Nephron (organoid): Measurements from ENCODE around the gene CACNA1S.

Experiments
- H3K27ac Mint-ChIP-seq, 3 experiments: 2 replicates each; pipeline ENCODE4 v1.8.0; 2020; ENCODE audit warnings: mixed read lengths in 3 of 3, mild to moderate bottlenecking in 2 of 3, moderate library complexity in 1 of 3
- H3K27me3 Mint-ChIP-seq: 2 replicates; pipeline ENCODE4 v1.8.0; 2021; ENCODE audit warnings: low read depth, mild to moderate bottlenecking, moderate library complexity, mixed read lengths
- H3K36me3 Mint-ChIP-seq: 2 replicates; pipeline ENCODE4 v1.8.0; 2020; ENCODE audit warnings: low read depth, mixed read lengths
- H3K4me1 Mint-ChIP-seq: 2 replicates; pipeline ENCODE4 v1.8.0; 2020; ENCODE audit warnings: mixed read lengths
- H3K4me3 Mint-ChIP-seq, 3 experiments: 2 replicates each; pipeline ENCODE4 v1.8.0; 2020; ENCODE audit warnings: mild to moderate bottlenecking in 3 of 3, mixed read lengths in 3 of 3, moderate library complexity in 2 of 3
- H3K9me3 Mint-ChIP-seq: 2 replicates; pipeline ENCODE4 v1.8.0; 2020; ENCODE audit warnings: mixed read lengths
- TF ChIP-seq, protein P1 (sequence below), 3 experiments: fragments of 200-600 bp; sonication (generic); IDR thresholded peaks; one replicate each; pipeline ENCODE4 v1.5.0; 2021; ENCODE audit warnings: antibody characterized with exemption in 3 of 3; ENCODE audit not compliant: unreplicated experiment in 3 of 3

Gene CACNA1S

DNA sequence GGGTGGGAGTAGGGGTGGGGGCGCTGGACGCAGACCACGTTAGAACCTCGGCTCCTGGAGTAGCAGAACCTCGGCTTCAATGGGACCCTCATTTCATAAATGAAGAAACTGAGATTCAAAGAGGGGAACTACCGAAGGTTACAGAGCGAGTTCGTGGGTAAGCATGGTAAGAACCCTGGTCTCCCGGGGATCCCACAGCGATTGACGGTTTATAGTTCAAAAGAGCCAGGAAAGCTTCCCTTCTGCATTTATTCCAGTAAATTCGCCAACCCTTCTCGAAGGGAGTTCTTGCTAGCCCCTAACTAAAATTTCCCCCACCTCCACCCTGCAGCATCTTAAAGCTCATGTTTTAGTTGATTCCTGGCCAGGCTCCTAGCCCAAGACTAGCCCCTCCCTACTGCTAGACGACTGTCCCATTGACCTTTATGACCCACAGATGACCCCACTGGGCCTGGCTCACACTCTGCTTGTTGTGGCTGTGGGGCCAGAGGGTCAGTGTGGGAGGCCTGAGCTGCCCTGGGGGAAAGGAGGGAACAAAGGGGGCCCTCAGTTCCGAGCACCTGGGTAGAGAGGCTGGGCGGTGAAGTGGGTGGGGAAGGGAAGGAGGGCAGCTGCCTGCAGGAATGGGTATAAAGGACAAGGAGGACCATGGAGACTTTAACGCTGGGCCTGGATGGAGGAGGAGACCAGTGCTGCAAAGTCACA, 88.2 kb downstream of the CACNA1S start:
- TF ChIP-seq, protein P1, sequence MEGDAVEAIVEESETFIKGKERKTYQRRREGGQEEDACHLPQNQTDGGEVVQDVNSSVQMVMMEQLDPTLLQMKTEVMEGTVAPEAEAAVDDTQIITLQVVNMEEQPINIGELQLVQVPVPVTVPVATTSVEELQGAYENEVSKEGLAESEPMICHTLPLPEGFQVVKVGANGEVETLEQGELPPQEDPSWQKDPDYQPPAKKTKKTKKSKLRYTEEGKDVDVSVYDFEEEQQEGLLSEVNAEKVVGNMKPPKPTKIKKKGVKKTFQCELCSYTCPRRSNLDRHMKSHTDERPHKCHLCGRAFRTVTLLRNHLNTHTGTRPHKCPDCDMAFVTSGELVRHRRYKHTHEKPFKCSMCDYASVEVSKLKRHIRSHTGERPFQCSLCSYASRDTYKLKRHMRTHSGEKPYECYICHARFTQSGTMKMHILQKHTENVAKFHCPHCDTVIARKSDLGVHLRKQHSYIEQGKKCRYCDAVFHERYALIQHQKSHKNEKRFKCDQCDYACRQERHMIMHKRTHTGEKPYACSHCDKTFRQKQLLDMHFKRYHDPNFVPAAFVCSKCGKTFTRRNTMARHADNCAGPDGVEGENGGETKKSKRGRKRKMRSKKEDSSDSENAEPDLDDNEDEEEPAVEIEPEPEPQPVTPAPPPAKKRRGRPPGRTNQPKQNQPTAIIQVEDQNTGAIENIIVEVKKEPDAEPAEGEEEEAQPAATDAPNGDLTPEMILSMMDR (IDR thresholded peaks at IDR 0.05; ENCODE audit: unreplicated experiment in 3 of 3) = no peak
- Mint-ChIP-seq H3K27ac (no peak overlapping the region), H3K9me3 (no peaks in the 10 kb centered on the region), H3K4me1 (peaks cover 55% of the 10 kb centered on the region), H3K27me3 (peaks cover 23% of the 10 kb centered on the region), H3K36me3 (no peaks in the 10 kb centered on the region), H3K4me3 (peak overlapping the region; percentile 68 to 76 (median 69))

DNA sequence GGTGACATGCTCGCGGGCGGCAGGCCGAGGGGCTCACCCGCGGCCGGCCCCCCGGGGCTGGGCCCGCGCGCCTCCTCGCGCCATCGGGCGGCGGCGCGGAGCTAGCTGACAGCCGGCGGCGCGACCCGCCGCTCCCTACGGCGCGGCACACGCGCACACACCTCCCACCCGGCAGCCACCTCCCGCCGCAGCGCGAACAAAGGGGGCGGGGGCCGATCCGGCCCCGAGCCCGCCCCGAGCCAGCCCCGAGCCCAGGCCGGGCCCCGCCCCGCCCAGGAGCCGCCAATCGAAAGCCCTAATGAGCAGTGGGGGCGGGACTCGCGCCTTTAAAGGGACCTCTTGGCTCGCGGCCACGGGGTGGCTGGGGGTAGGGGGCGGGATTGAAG, 88.7 kb downstream of the CACNA1S start, which contains the start of gene KIF21B:
TSS of gene KIF21B (minus strand) at position 198 of the 386 bp plus-strand sequence. CDS start 331 bp downstream, outside the sequence.
- Mint-ChIP-seq H3K9me3 (no peaks in the 10 kb centered on the region), H3K36me3 (no peaks in the 10 kb centered on the region), H3K27me3 (peaks cover 23% of the 10 kb centered on the region), H3K4me3 (peak within 1 kb of the TSS; percentile 79 to 86 (median 84)), H3K27ac (no peak within 1 kb of the TSS), H3K4me1 (peaks cover 55% of the 10 kb centered on the region)
- TF ChIP-seq, protein P1 (IDR thresholded peaks at IDR 0.05; ENCODE audit: unreplicated experiment in 3 of 3) = no peak

DNA sequence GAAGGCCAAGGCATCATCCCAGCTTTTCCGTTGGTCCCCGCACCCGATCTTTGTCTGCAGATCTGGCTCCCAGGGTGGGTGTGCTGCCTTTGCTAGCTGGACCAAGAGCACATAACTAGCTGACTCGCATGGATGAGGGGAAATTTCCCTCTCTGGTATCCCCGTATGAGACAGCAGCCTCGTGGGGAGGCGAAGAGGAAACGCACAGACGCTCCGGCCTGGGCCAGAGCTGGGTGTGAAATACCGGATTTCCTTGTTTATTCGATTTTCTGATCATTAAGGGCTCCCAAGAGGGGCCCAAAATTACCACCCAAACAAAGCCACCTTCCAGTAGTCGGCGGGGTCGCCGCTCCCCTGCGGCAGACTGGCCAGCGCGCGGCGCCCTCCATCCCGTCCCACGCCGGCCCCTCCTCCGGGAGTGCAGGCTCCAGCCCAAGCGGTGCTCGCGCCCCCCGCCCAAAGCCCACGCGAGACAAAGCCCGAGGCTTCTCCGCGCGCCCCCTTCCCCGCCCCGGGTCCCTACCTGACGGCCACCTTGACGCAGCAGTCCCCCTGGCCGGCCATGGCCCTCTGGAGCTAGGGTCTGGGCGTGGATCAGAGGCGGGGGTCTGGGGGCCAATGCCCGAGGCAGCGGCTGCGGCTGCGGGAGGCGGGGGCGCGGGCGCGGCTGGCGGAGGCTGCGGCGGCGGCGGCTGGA, 89.3 kb downstream of the CACNA1S start:
- Mint-ChIP-seq H3K27ac (no peak overlapping the region), H3K4me3 (peak overlapping the region; percentile 79 to 86 (median 84)), H3K36me3 (no peaks in the 10 kb centered on the region), H3K4me1 (peaks cover 55% of the 10 kb centered on the region), H3K27me3 (peaks cover 27% of the 10 kb centered on the region), H3K9me3 (no peaks in the 10 kb centered on the region)
- TF ChIP-seq, protein P1 (IDR thresholded peaks at IDR 0.05; ENCODE audit: unreplicated experiment in 3 of 3) = no peak

DNA sequence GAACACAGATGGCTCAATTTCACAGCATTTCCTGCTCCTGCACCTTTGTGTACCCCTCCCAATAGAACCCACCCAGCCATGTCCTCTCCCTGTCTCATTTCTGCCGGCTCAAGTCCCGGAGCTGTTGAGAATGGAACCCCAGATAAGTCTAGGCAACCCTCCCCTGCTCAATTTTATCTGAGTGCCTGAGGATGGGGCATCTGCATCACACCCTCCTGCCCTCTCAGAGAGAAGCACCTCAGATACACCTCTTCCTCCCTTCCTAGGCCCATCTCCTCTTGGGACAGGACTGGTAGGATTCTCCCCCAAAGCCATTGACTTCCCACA, 89.8 kb downstream of the CACNA1S start:
- Mint-ChIP-seq H3K27me3 (peaks cover 27% of the 10 kb centered on the region), H3K9me3 (no peaks in the 10 kb centered on the region), H3K4me3 (peak overlapping the region; percentile 79 to 86 (median 84)), H3K4me1 (peaks cover 59% of the 10 kb centered on the region), H3K27ac (no peak overlapping the region), H3K36me3 (no peaks in the 10 kb centered on the region)
- TF ChIP-seq, protein P1 (IDR thresholded peaks at IDR 0.05; ENCODE audit: unreplicated experiment in 3 of 3) = no peak

DNA sequence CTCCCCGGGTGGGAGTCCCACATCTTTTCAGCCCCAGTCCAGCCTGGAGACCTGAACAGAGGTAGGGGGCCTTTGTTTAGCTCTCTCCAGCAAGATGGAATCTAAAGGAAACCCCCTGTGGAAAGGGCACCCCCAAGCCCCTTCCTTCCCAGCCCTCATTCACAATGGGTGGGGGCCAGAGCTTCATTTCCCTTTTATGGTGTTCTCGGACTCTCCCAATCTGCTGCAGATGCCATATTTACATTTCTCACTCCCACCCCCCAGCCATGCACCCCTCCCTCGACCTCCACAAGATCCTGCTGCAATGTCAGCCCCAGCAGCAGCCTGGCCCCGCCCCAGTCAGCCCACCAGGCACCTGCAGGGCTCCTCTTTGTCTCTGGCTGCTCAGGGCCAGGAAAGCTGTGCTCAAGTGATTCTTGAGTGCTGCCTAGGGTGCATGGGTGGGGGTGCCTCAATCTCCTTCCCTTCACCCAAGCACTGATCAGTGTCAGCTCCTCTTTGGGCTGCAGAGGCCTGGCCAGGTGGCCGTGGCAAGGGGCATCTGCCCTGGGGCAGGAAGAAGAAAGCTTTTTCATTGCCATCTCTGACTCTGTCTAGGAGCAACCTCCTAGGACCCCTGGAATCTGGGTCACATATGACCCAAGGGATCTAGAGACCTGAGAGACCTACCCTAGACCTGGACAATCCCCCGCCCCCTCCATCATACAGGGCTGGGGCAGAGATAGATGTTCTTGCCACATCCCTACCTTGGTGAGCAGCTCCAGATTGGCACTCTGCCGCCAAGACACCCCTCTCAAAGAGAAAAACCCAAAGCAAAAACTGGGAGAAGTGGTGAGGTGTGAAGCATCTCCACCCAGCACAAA, 90.4 kb downstream of the CACNA1S start:
- Mint-ChIP-seq H3K9me3 (no peaks in the 10 kb centered on the region), H3K27me3 (peaks cover 27% of the 10 kb centered on the region), H3K4me3 (peak overlapping the region; percentile 79 to 86 (median 84)), H3K4me1 (peaks cover 61% of the 10 kb centered on the region), H3K27ac (no peak overlapping the region), H3K36me3 (no peaks in the 10 kb centered on the region)
- TF ChIP-seq, protein P1 (IDR thresholded peaks at IDR 0.05; ENCODE audit: unreplicated experiment in 3 of 3) = no peak
